Heart left ventricle (tissue), 16 donors: ENCODE results near the gene XKR7. TPM values are rescaled to one million over a fixed set of nuclear protein-coding genes. Genes with fewer than 3 reads are reported as not detected.
"Not testable (repeated sequence)": the region's sequence is repeated elsewhere in the genome, so short reads cannot be mapped to it uniquely, and the experiment has no call there.

Source experiments
- ATAC-seq, 4 donors: fragments of 200-7000 bp; cut with Tn5 transposase; one replicate each; pipeline ENCODE4 v1.9.1; 2020 to 2022; ENCODE audit warnings: moderate library complexity in 4 of 4, mild to moderate bottlenecking in 3 of 4, moderate number of reproducible peaks in 1 of 4
- DNase-seq, 5 donors: peaks; one replicate each; pipeline ENCODE4 v3.0.0-alpha.2; 2020
- H3K27ac ChIP-seq, 12 donors: fragments of 200-600 bp; sonication (generic) in 4 of 12; one replicate each; pipeline versions ENCODE4 v1.5.0 to v1.8.0; 2016 to 2022; ENCODE audit warnings: mild to moderate bottlenecking in 2 of 12
- H3K27me3 ChIP-seq, 9 donors: fragments of 200-600 bp; sonication (generic) in 2 of 9; one replicate each; pipeline versions ENCODE4 v1.5.1 to v1.8.0; 2016 to 2022; ENCODE audit warnings: mild to moderate bottlenecking in 3 of 9
- H3K36me3 ChIP-seq, 9 donors: fragments of 200-600 bp; sonication (generic) in 2 of 9; one replicate each; pipeline versions ENCODE4 v1.5.0 to v1.8.0; 2018 to 2022; ENCODE audit warnings: mild to moderate bottlenecking in 2 of 9
- H3K4me1 ChIP-seq, 12 donors: fragments of 200-600 bp; sonication (generic) in 4 of 12; one replicate each; pipeline versions ENCODE4 v1.5.0 to v1.8.0; 2016 to 2022; ENCODE audit warnings: mild to moderate bottlenecking in 3 of 12
- H3K4me3 ChIP-seq, 12 donors: fragments of 200-600 bp; sonication (generic) in 4 of 12; one replicate each; pipeline versions ENCODE4 v1.5.0 to v1.8.0; 2017 to 2022; ENCODE audit warnings: mild to moderate bottlenecking in 9 of 12, moderate library complexity in 4 of 12
- H3K9me3 ChIP-seq, 12 donors: fragments of 200-600 bp; sonication (generic) in 4 of 12; one replicate each; pipeline versions ENCODE4 v1.5.0 to v1.8.0; 2016 to 2022; ENCODE audit warnings: mild to moderate bottlenecking in 1 of 12
- CTCF ChIP-seq, 12 donors: fragments of 200-600 bp; sonication (generic) in 4 of 12; IDR thresholded peaks; one replicate each; pipeline versions ENCODE4 v1.5.0 to v1.8.0; 2018 to 2022; ENCODE audit warnings: antibody characterized with exemption in 12 of 12, mild to moderate bottlenecking in 5 of 12
- POLR2A ChIP-seq, 2 donors: fragments of 450-650 bp; IDR thresholded peaks; one replicate each; pipeline ENCODE4 v1.6.1; 2017; ENCODE audit warnings: antibody characterized with exemption in 2 of 2, mild to moderate bottlenecking in 2 of 2, moderate library complexity in 2 of 2
- WGBS, 4 donors: extraction: QIAGEN DNeasy Blood & Tissue Kit in 2 of 4; methylation state at CpG; one replicate each; pipeline versions ENCODE4 v1.1.5 to v1.1.7; 2013 to 2018; 5-methylcytosine and 5-hydroxymethylcytosine counted together
- intact Hi-C, 10 donors: fragments of 100-400 bp; cut with DNase I; formaldehyde crosslinking; loops; one replicate each; pipeline versions ENCODE4 v1.11.1 to v1.14.2; 2022
- long read RNA-seq, 3 donors: library from polyadenylated mRNA; unstranded; transcript quantifications; one replicate each; pipeline ENCODE4 v2.0.0, GENCODE V29; 2020 to 2021
- polyA plus RNA-seq, 2 donors: library from polyadenylated mRNA; stranded (reverse); fragments of 200-250 nt; gene quantifications; one replicate each; pipeline ENCODE4 v1.2.3, GENCODE V29; 2013
- total RNA-seq, 9 donors: library from RNA; depleted of rRNA in 2 of 9; stranded (reverse); fragments of >200 nt in 2 of 9; fragmentation: NEBNext Ultra II Directional in 3 of 9; extraction: Animal tissue kit (Norgen Biotek cat#: 25700) in 3 of 9; gene quantifications; one replicate each; pipeline versions ENCODE4 v1.1.0 to v1.2.4, GENCODE V29; 2016 to 2023
- donor health status: ischemic (EF 13 %, LVEDD 7.1; RV severe dilation, severe dysfunction).
- donor health status: healthy with polysubstance abuse.
- donor health status: DM: no; HTN: yes; CAD: no.
- donor health status: DM: no; HTN: no; CAD: no.
- donor health status: ischemic (EF 25% LVEDD 6.9; RV normal size, moderate dysfunction).
- donor health status: ischemic (EF 25% LVEDD 5.7; RV mildly dilated, moderate dysfunction).
- donor health status: healthy.
- donor health status: DM: yes; HTN: yes; CAD: no.
- donor health status: ischemic (EF 35%, LVEDD 5.7; RV mildly dilated, moderate dysfunction).
- donor health status: nonischemic (EF 11% LVEDD 7.7; RV severe dilation, severe dysfunction).
- donor health status: DM: yes; HTN: yes; CAD: no.
- donor health status: PGD.
- donor health status: ischemic (EF 29% LVEDD 5.4; RV normal size, mild dysfunction).
- donor health status: nonischemic (EF 23%, LVEDD 6.1; RV moderate dilation, normal function).

XKR7 gene
- total RNA-seq (not detected), polyA plus RNA-seq (not detected)
- long read RNA-seq, donor 1: 0 reads
- long read RNA-seq, donor 2: 0 reads
- long read RNA-seq, donor 3: 0 reads

GRCh38 chr20:31967830-31968249 lies at the start of gene XKR7:
Gene XKR7 (plus strand): TSS chr20:31968151. CDS start chr20:31968176, 25 bp downstream.
- Histone ChIP-seq H3K4me3 (peak within 1 kb of the TSS in 4 of 12 donors; percentile 7 to 49 (median 24)), H3K36me3 (no peaks in the 10 kb centered on the region), H3K9me3 (no peaks in the 10 kb centered on the region), H3K27me3 (peaks cover 15 to 54% (median 23%) of the 10 kb centered on the region in 9 donors), H3K4me1 (peaks cover 0 to 12% (median 0%) of the 10 kb centered on the region in 12 donors), H3K27ac (no peak within 1 kb of the TSS)
- intact Hi-C loops: no loop called here
- TF ChIP-seq POLR2A (IDR thresholded peaks at IDR 0.05) (no peak), CTCF (IDR thresholded peaks at IDR 0.05) (no peak)
- ATAC-seq (no peak), DNase-seq (peak in 1 of 5 donors; percentile 24)
- 1 to 2% (median 1%) methylated on average over 33 to 38 of the region's 38 CpGs for WGBS, 4 donors

- Histone ChIP-seq H3K4me1 (no peaks in the 10 kb centered on the region), H3K27ac (peak overlapping the region in 1 of 12 donors; percentile 13), H3K36me3 (no peaks in the 10 kb centered on the region), H3K27me3 (peaks cover 0 to 6% (median 0%) of the 10 kb centered on the region in 9 donors), H3K9me3 (no peaks in the 10 kb centered on the region), H3K4me3 (no peak overlapping the region)
- DNase-seq: no peak
- ATAC-seq: no peak
- intact Hi-C loops: no loop called here
- no peak for TF ChIP-seq CTCF (IDR thresholded peaks at IDR 0.05)
- TF ChIP-seq POLR2A (IDR thresholded peaks at IDR 0.05): no peak
- WGBS, 4 donors: 73 to 77% (median 74%) methylated on average over 7 of the region's 7 CpGs
Measured at GRCh38 chr20:31918466-31919105, 49.4 kb upstream of the XKR7 start.

GRCh38 chr20:31919410-31920155 lies 48.4 kb upstream of the XKR7 start:
- no peak for TF ChIP-seq CTCF (IDR thresholded peaks at IDR 0.05)
- TF ChIP-seq POLR2A (IDR thresholded peaks at IDR 0.05): no peak
- Histone ChIP-seq H3K27me3 (peaks cover 0 to 6% (median 0%) of the 10 kb centered on the region in 9 donors), H3K36me3 (no peaks in the 10 kb centered on the region), H3K4me3 (no peak overlapping the region), H3K4me1 (no peaks in the 10 kb centered on the region), H3K9me3 (no peaks in the 10 kb centered on the region), H3K27ac (no peak overlapping the region)
- 30 to 49% (median 44%) methylated on average over 4 to 6 of the region's 6 CpGs for WGBS, 4 donors
- DNase-seq (no peak), ATAC-seq (no peak)
- intact Hi-C loops: no loop called here

- no peak for DNase-seq
- H3K4me1 ChIP-seq: no peaks in the 10 kb centered on the region
- no peak for ATAC-seq
- no peak overlapping the region for H3K4me3 ChIP-seq
- TF ChIP-seq CTCF (IDR thresholded peaks at IDR 0.05) (no peak), POLR2A (IDR thresholded peaks at IDR 0.05) (no peak)
- peaks cover 0 to 6% (median 0%) of the 10 kb centered on the region in 9 donors for H3K27me3 ChIP-seq
- 60 to 74% (median 73%) methylated on average over 7 to 11 of the region's 11 CpGs for WGBS, 4 donors
- intact Hi-C loops: no loop called here
- H3K36me3 ChIP-seq: no peaks in the 10 kb centered on the region
- no peaks in the 10 kb centered on the region for H3K9me3 ChIP-seq
- H3K27ac ChIP-seq: no peak overlapping the region
Measured at GRCh38 chr20:31920275-31920855, 47.6 kb upstream of the XKR7 start.

- 83 to 94% (median 89%) methylated on average over 5 of the region's 5 CpGs for WGBS, 4 donors
Measured at GRCh38 chr20:31921480-31921879, 46.5 kb upstream of the XKR7 start.

More at GRCh38 chr20:31921480-31921879, 46.5 kb upstream of the XKR7 start:
- H3K4me3 ChIP-seq, H3K27ac ChIP-seq, H3K4me1 ChIP-seq, intact Hi-C loops, ATAC-seq, H3K36me3 ChIP-seq, DNase-seq, H3K9me3 ChIP-seq: not testable (repeated sequence)
- H3K27me3 ChIP-seq: peaks cover 0 to 15% (median 0%) of the 10 kb centered on the region in 9 donors
